OCI-LY7 (cell line): ENCODE data around the gene SLC4A1AP. TPM values are rescaled to one million over a fixed set of nuclear protein-coding genes. Genes with fewer than 3 reads are reported as not detected.

Experiments used
- BruUV-seq: library from RNA; stranded (reverse); fragments of 400-500 nt; replicated peaks from 2 replicates; lab custom pipeline; 2021; lab: Mats Ljungman, UMichigan
- CTCF ChIA-PET: fragments of 300-600 bp; sonication (Branson Sonifier 250); formaldehyde crosslinking; loops from one replicate; lab custom pipeline; 2022; ENCODE audit warnings: antibody characterized with exemption; ENCODE audit not compliant: unreplicated experiment; lab: Charles Lee
- POLR2A ChIA-PET: fragments of 300-600 bp; sonication (Branson Sonifier 250); formaldehyde crosslinking; loops from one replicate; lab custom pipeline; 2022; ENCODE audit warnings: antibody characterized with exemption; lab: Charles Lee
- DNase-seq: peaks from one replicate; pipeline ENCODE4 v3.0.0-alpha.2; 2015; ENCODE audit warnings: low spot score
- H2AFZ ChIP-seq: fragments of 200-600 bp; sonication (generic), shearing (Covaris generic); 2 replicates; pipeline ENCODE4 v1.6.1; 2014; ENCODE audit warnings: mild to moderate bottlenecking, antibody characterized with exemption, low read length, moderate library complexity
- H3K27ac ChIP-seq: fragments of 200-600 bp; sonication (generic); 2 replicates; pipeline ENCODE4 v1.5.1; 2014; ENCODE audit warnings: mixed run types, low read depth, mild to moderate bottlenecking, moderate library complexity, low read length, inconsistent platforms; ENCODE audit not compliant: poor library complexity, severe bottlenecking
- H3K36me3 ChIP-seq: fragments of 200-600 bp; sonication (generic); 2 replicates; pipeline ENCODE4 v1.6.1; 2014; ENCODE audit warnings: mild to moderate bottlenecking, antibody characterized with exemption, low read length, moderate library complexity, mixed read lengths; ENCODE audit not compliant: insufficient read depth
- H3K4me1 ChIP-seq: fragments of 200-600 bp; sonication (generic); 2 replicates; pipeline ENCODE4 v1.5.1; 2014; ENCODE audit warnings: mild to moderate bottlenecking, low read length; ENCODE audit not compliant: insufficient read depth, poor library complexity, severe bottlenecking
- H3K4me2 ChIP-seq: fragments of 200-600 bp; sonication (generic); 2 replicates; pipeline ENCODE4 v1.6.1; 2014; ENCODE audit warnings: mild to moderate bottlenecking, low read length
- H3K4me3 ChIP-seq: fragments of 200-600 bp; sonication (generic); 2 replicates; pipeline ENCODE4 v1.5.1; 2014; ENCODE audit warnings: mild to moderate bottlenecking, low read depth, low read length; ENCODE audit not compliant: poor library complexity, severe bottlenecking
- H3K79me2 ChIP-seq: fragments of 200-600 bp; sonication (generic); 2 replicates; pipeline ENCODE4 v1.6.1; 2016; ENCODE audit warnings: low read depth, mild to moderate bottlenecking, low read length, moderate library complexity, mixed read lengths; ENCODE audit not compliant: insufficient read depth
- H3K9me2 ChIP-seq: fragments of 200-600 bp; sonication (generic); 2 replicates; pipeline ENCODE4 v1.6.1; 2016; ENCODE audit warnings: mild to moderate bottlenecking, low read length, mixed read lengths; ENCODE audit not compliant: insufficient read depth
- H3K9me3 ChIP-seq: fragments of 200-600 bp; sonication (generic); 2 replicates; pipeline ENCODE4 v1.6.1; 2014; ENCODE audit warnings: mild to moderate bottlenecking, mixed run types, low read length, mixed read lengths
- H4K20me1 ChIP-seq: fragments of 200-600 bp; sonication (generic); 2 replicates; pipeline ENCODE4 v1.6.1; 2014; ENCODE audit warnings: mild to moderate bottlenecking, antibody characterized with exemption, low read length, moderate library complexity, mixed read lengths; ENCODE audit not compliant: insufficient read depth
- EZH2phosphoT487 ChIP-seq: fragments of 200-600 bp; sonication (generic); IDR thresholded peaks from 2 replicates; pipeline ENCODE4 v1.6.1; 2018; ENCODE audit warnings: low read depth, borderline replicate concordance, mild to moderate bottlenecking, mixed run types, antibody characterized with exemption, low read length, moderate library complexity, mixed read lengths
- intact Hi-C: fragments of 100-400 bp; cut with micrococcal nuclease; formaldehyde crosslinking; loops from one replicate; pipeline ENCODE4 v1.10.0; 2022; ENCODE audit not compliant: unreplicated experiment
- total RNA-seq, 2 experiments: library from RNA; depleted of rRNA in 1 of 2; stranded (reverse); fragments of >200 nt in 1 of 2; shearing (Covaris generic) in 1 of 2; gene quantifications; 2 replicates each; pipeline ENCODE4 v1.2.3, GENCODE V29; 2014 to 2022
- TF ChIP-seq, protein P1 (sequence below): fragments of 200-600 bp; sonication (generic); conservative IDR thresholded peaks from 2 replicates; pipeline ENCODE4 v1.5.1; 2014; ENCODE audit warnings: mild to moderate bottlenecking, antibody characterized with exemption, low read length, moderate library complexity, mixed read lengths

The SLC4A1AP gene
- total RNA-seq, 2 experiments from 2014 or later, result 26.2 to 27.9 TPM

- no peak for DNase-seq
- no peak for TF ChIP-seq EZH2phosphoT487
- TF ChIP-seq, protein P1, sequence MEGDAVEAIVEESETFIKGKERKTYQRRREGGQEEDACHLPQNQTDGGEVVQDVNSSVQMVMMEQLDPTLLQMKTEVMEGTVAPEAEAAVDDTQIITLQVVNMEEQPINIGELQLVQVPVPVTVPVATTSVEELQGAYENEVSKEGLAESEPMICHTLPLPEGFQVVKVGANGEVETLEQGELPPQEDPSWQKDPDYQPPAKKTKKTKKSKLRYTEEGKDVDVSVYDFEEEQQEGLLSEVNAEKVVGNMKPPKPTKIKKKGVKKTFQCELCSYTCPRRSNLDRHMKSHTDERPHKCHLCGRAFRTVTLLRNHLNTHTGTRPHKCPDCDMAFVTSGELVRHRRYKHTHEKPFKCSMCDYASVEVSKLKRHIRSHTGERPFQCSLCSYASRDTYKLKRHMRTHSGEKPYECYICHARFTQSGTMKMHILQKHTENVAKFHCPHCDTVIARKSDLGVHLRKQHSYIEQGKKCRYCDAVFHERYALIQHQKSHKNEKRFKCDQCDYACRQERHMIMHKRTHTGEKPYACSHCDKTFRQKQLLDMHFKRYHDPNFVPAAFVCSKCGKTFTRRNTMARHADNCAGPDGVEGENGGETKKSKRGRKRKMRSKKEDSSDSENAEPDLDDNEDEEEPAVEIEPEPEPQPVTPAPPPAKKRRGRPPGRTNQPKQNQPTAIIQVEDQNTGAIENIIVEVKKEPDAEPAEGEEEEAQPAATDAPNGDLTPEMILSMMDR, result no peak
- no TSS peak for BruUV-seq
- H3K4me1 ChIP-seq, result peaks cover 5% of the 10 kb centered on the region
- ChIA-PET CTCF (no interaction called here), POLR2A (interaction anchor here (0.5 to 0.6 kb wide), 2 partner anchors 196 to 1676 kb away, joined by 3 to 6 read pairs; no protein-coding TSS in a partner anchor)
- no peaks in the 10 kb centered on the region for H3K79me2 ChIP-seq
- no peak overlapping the region for H3K27ac ChIP-seq
- no peaks in the 10 kb centered on the region for H4K20me1 ChIP-seq
- no peak overlapping the region for H2AFZ ChIP-seq
- intact Hi-C loops, result no loop called here
- no peaks in the 10 kb centered on the region for H3K9me2 ChIP-seq
- H3K4me3 ChIP-seq, result no peak overlapping the region
- no peaks in the 10 kb centered on the region for H3K36me3 ChIP-seq
- no peak overlapping the region for H3K4me2 ChIP-seq
- H3K9me3 ChIP-seq, result no peaks in the 10 kb centered on the region
These were observed 64.6 kb downstream of the SLC4A1AP start for GRCh38 chr2:27728081-27728858.

GRCh38 chr2:27729198-27729597 is 65.5 kb downstream of the SLC4A1AP start:
- CTCF ChIA-PET, result no interaction called here
- Histone ChIP-seq H3K4me1 (peaks cover 5% of the 10 kb centered on the region), H3K4me3 (no peak overlapping the region), H3K79me2 (no peaks in the 10 kb centered on the region), H3K9me3 (no peaks in the 10 kb centered on the region), H3K27ac (no peak overlapping the region), H2AFZ (no peak overlapping the region), H3K9me2 (no peaks in the 10 kb centered on the region), H3K36me3 (no peaks in the 10 kb centered on the region), H3K4me2 (no peak overlapping the region), H4K20me1 (no peaks in the 10 kb centered on the region)
- POLR2A ChIA-PET, result interaction anchor here (0.6 kb wide), 1 partner anchor 184 kb away, joined by 3 read pairs; no protein-coding TSS in a partner anchor
- intact Hi-C loops, result no loop called here
- DNase-seq, result no peak
- no peak for TF ChIP-seq EZH2phosphoT487
- TF ChIP-seq, protein P1, result no peak
- no TSS peak for BruUV-seq

DNA sequence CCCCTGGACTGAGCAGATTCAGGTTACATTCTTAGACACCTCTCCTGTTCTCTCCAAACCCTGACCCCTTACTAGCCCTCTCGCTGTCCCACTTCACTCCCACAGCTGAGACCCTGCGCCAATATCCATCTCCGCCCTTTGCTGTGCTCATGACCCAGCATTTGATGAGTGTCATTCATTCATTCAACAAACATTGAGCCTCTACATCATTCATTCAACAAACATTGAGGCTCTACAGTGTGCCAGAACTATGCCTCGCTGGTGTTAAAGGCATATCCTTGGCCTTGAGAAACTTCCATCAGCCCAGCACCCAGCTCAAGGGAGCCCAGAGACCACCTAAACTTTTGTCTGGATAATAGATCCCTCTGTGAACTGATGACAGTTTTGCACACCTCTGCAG is 65.9 kb downstream of the SLC4A1AP start:
- ChIA-PET POLR2A (interaction anchor here (0.6 kb wide), 1 partner anchor 183 kb away, joined by 3 read pairs; no protein-coding TSS in a partner anchor), CTCF (no interaction called here)
- Histone ChIP-seq H3K4me2 (no peak overlapping the region), H3K36me3 (no peaks in the 10 kb centered on the region), H3K27ac (no peak overlapping the region), H3K4me3 (no peak overlapping the region), H3K4me1 (peaks cover 5% of the 10 kb centered on the region), H3K9me2 (no peaks in the 10 kb centered on the region), H3K9me3 (no peaks in the 10 kb centered on the region), H4K20me1 (no peaks in the 10 kb centered on the region), H3K79me2 (no peaks in the 10 kb centered on the region), H2AFZ (no peak overlapping the region)
- intact Hi-C loops, result no loop called here
- DNase-seq, result no peak
- no peak for TF ChIP-seq EZH2phosphoT487
- TF ChIP-seq, protein P1, result no peak
- no TSS peak for BruUV-seq
